Endodermal cell (in vitro differentiated cells): ENCODE data around the gene RAC2. TPM values are rescaled to one million over a fixed set of nuclear protein-coding genes. Genes with fewer than 3 reads are reported as not detected.

Experiments
- DNase-seq: peaks from one replicate; pipeline ENCODE4 v3.0.0-alpha.2; 2017
- H3K27ac ChIP-seq: 2 replicates; pipeline ENCODE4 v1.5.1; 2013; ENCODE audit warnings: mild to moderate bottlenecking, low read depth, low read length, moderate library complexity
- H3K27me3 ChIP-seq: 2 replicates; pipeline ENCODE4 v1.6.1; 2013; ENCODE audit warnings: mild to moderate bottlenecking, low read length, moderate library complexity; ENCODE audit not compliant: insufficient read depth, control insufficient read depth, poor library complexity, severe bottlenecking
- H3K36me3 ChIP-seq: 2 replicates; pipeline ENCODE4 v1.7.0; 2013; ENCODE audit warnings: mild to moderate bottlenecking, low read length, moderate library complexity; ENCODE audit not compliant: control insufficient read depth, insufficient read depth
- H3K4me1 ChIP-seq: one replicate; pipeline ENCODE4 v1.7.0; 2013; ENCODE audit warnings: low read length; ENCODE audit not compliant: control insufficient read depth, insufficient read depth
- H3K4me3 ChIP-seq: 2 replicates; pipeline ENCODE4 v1.5.1; 2013; ENCODE audit warnings: mild to moderate bottlenecking, low read length, moderate library complexity
- H3K9ac ChIP-seq: 2 replicates; pipeline ENCODE4 v1.6.1; 2013; ENCODE audit warnings: mild to moderate bottlenecking, low read length, moderate library complexity; ENCODE audit not compliant: poor library complexity, severe bottlenecking; ENCODE audit errors: extremely low read depth
- H3K9me3 ChIP-seq: 2 replicates; pipeline ENCODE4 v1.6.1; 2013; ENCODE audit warnings: mild to moderate bottlenecking, low read length, moderate library complexity; ENCODE audit not compliant: control insufficient read depth
- H3K27ac Mint-ChIP-seq: 2 replicates; pipeline ENCODE4 v1.8.0; 2020; ENCODE audit warnings: mixed read lengths
- H3K27me3 Mint-ChIP-seq: 2 replicates; pipeline ENCODE4 v1.8.0; 2021; ENCODE audit warnings: mild to moderate bottlenecking, mixed read lengths; ENCODE audit not compliant: insufficient read depth
- H3K36me3 Mint-ChIP-seq: 2 replicates; pipeline ENCODE4 v1.8.0; 2020; ENCODE audit warnings: low read depth, mixed read lengths
- H3K4me1 Mint-ChIP-seq: 2 replicates; pipeline ENCODE4 v1.8.0; 2020; ENCODE audit warnings: mixed read lengths
- H3K4me3 Mint-ChIP-seq: 2 replicates; pipeline ENCODE4 v1.8.0; 2020; ENCODE audit warnings: mild to moderate bottlenecking, moderate library complexity, mixed read lengths
- H3K9me3 Mint-ChIP-seq: 2 replicates; pipeline ENCODE4 v1.8.0; 2020; ENCODE audit warnings: mild to moderate bottlenecking, mixed read lengths
- WGBS, 2 experiments: methylation state at CpG; one replicate each; pipeline versions ENCODE4 v1.1.5 to v1.1.7; 2013; ENCODE audit warnings: missing lambda C conversion rate in 2 of 2, mixed read lengths in 1 of 2; ENCODE audit not compliant: insufficient coverage in 1 of 2, insufficient read length in 1 of 2; 5-methylcytosine and 5-hydroxymethylcytosine counted together
- total RNA-seq, 2 donors: library from RNA; stranded (reverse); fragmentation: NEBNext Ultra II Directional in 1 of 2; extraction: Animal tissue kit (Norgen Biotek cat#: 25700) in 1 of 2; gene quantifications; 2 replicates in 1 of 2; 3 replicates in 1 of 2; pipeline ENCODE4 v1.2.1, GENCODE V29; 2021
- TF ChIP-seq, protein P1 (sequence below): fragments of 200-600 bp; sonication (generic); conservative IDR thresholded peaks from 2 replicates; pipeline ENCODE4 v1.5.0; 2021; ENCODE audit warnings: antibody characterized with exemption, mild to moderate bottlenecking

RAC2 gene
- total RNA-seq, 2 donors from 2014 or later = 4.5 to 5.6 TPM

- Mint-ChIP-seq H3K9me3 (no peaks in the 10 kb centered on the region), H3K4me3 (no peak overlapping the region), H3K27ac (no peak overlapping the region), H3K4me1 (peaks cover 5% of the 10 kb centered on the region), H3K27me3 (peaks cover 7% of the 10 kb centered on the region), H3K36me3 (no peaks in the 10 kb centered on the region)
- WGBS, 2 experiments = 92 to 97% methylated on average over 17 to 24 of the region's 24 CpGs
- no peaks in the 10 kb centered on the region for H3K27me3 ChIP-seq
- TF ChIP-seq, protein P1, sequence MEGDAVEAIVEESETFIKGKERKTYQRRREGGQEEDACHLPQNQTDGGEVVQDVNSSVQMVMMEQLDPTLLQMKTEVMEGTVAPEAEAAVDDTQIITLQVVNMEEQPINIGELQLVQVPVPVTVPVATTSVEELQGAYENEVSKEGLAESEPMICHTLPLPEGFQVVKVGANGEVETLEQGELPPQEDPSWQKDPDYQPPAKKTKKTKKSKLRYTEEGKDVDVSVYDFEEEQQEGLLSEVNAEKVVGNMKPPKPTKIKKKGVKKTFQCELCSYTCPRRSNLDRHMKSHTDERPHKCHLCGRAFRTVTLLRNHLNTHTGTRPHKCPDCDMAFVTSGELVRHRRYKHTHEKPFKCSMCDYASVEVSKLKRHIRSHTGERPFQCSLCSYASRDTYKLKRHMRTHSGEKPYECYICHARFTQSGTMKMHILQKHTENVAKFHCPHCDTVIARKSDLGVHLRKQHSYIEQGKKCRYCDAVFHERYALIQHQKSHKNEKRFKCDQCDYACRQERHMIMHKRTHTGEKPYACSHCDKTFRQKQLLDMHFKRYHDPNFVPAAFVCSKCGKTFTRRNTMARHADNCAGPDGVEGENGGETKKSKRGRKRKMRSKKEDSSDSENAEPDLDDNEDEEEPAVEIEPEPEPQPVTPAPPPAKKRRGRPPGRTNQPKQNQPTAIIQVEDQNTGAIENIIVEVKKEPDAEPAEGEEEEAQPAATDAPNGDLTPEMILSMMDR = no peak
- no peak overlapping the region for H3K9ac ChIP-seq
- H3K4me1 ChIP-seq = no peaks in the 10 kb centered on the region
- no peak for DNase-seq
- no peak overlapping the region for H3K4me3 ChIP-seq
- H3K36me3 ChIP-seq = no peaks in the 10 kb centered on the region
- H3K9me3 ChIP-seq = no peaks in the 10 kb centered on the region
- no peak overlapping the region for H3K27ac ChIP-seq
Measured at GRCh38 chr22:37211075-37211865, 32.8 kb downstream of the RAC2 start.

- WGBS, 2 experiments = 86% methylated on average over 10 to 15 of the region's 15 CpGs
- no peaks in the 10 kb centered on the region for H3K36me3 Mint-ChIP-seq
- H3K27ac ChIP-seq = no peak overlapping the region
- H3K9me3 ChIP-seq = no peaks in the 10 kb centered on the region
- DNase-seq = no peak
- H3K36me3 ChIP-seq = no peaks in the 10 kb centered on the region
- no peak overlapping the region for H3K9ac ChIP-seq
- H3K4me3 ChIP-seq = no peak overlapping the region
- no peak overlapping the region for H3K27ac Mint-ChIP-seq
- no peak overlapping the region for H3K4me3 Mint-ChIP-seq
- no peaks in the 10 kb centered on the region for H3K27me3 ChIP-seq
- peaks cover 5% of the 10 kb centered on the region for H3K4me1 Mint-ChIP-seq
- peaks cover 7% of the 10 kb centered on the region for H3K27me3 Mint-ChIP-seq
- no peaks in the 10 kb centered on the region for H3K4me1 ChIP-seq
- no peaks in the 10 kb centered on the region for H3K9me3 Mint-ChIP-seq
- TF ChIP-seq, protein P1 = no peak
Measured at GRCh38 chr22:37210041-37210803, 33.8 kb downstream of the RAC2 start.

DNA sequence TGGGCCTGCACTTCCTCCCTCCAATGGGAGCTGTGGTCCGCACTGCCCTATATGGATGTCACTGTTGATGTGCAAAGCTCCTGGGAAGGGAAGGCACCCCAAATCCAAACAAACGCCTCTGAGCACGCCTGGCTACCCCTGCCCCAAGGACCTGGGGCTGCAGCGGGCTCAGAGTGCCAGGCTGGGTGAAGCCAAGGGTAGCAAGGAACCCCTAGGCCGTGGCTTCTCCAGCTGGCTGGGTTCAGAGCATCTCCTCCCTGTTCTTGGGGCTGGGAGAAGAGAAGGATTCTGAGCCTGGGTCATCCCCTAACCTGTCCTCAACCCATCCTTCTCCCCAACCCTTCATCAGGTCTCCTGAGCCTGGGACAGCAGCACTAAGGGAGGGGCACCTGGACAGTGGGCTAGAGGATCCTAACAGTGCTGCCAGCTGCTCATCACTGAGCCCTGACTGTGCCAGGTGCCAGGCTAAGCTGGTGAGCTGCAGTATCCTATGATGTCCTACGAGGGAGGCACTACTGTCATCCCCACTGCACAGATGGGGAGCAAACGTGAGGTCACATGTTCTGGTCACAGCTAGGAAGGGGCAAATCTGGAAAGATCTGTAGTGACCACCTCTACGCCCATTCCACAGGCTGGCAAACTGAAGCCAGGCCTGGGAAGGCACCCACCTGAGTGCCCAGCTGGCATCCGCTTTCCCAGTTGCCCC lies 34.8 kb downstream of the RAC2 start:
- Histone ChIP-seq H3K27ac (no peak overlapping the region), H3K27me3 (no peaks in the 10 kb centered on the region), H3K9ac (no peak overlapping the region), H3K36me3 (no peaks in the 10 kb centered on the region), H3K9me3 (no peaks in the 10 kb centered on the region), H3K4me3 (no peak overlapping the region), H3K4me1 (no peaks in the 10 kb centered on the region)
- 86 to 91% methylated on average over 6 to 9 of the region's 9 CpGs for WGBS, 2 experiments
- Mint-ChIP-seq H3K27me3 (peaks cover 7% of the 10 kb centered on the region), H3K27ac (no peak overlapping the region), H3K4me3 (no peak overlapping the region), H3K9me3 (no peaks in the 10 kb centered on the region), H3K36me3 (no peaks in the 10 kb centered on the region), H3K4me1 (peaks cover 2% of the 10 kb centered on the region)
- DNase-seq = no peak
- TF ChIP-seq, protein P1 = no peak
